GM23338 (cell line): ENCODE results near the gene ADAMTS13. TPM values are rescaled to one million over a fixed set of nuclear protein-coding genes. Genes with fewer than 3 reads are reported as not detected.

Experiments
- ATAC-seq: fragments of 200-7000 bp; cut with Tn5 transposase; 3 replicates; pipeline ENCODE4 v1.9.1; 2020
- DNase-seq: peaks from one replicate; pipeline ENCODE4 v3.0.0-alpha.2; 2015; ENCODE audit warnings: low spot score
- H2AFZ ChIP-seq: fragments of 200-600 bp; sonication (generic); 2 replicates; pipeline ENCODE4 v1.8.0; 2016; ENCODE audit warnings: antibody characterized with exemption, mild to moderate bottlenecking, moderate library complexity
- H3F3A ChIP-seq: fragments of 200-600 bp; sonication (generic); replicated peaks from 2 replicates; pipeline ENCODE4 v1.8.0; 2017; ENCODE audit warnings: antibody characterized with exemption, mixed run types, low read depth
- H3K27ac ChIP-seq: fragments of 200-600 bp; sonication (generic); 2 replicates; pipeline ENCODE4 v1.6.1; 2016; ENCODE audit warnings: low read depth
- H3K27me3 ChIP-seq: fragments of 200-600 bp; sonication (generic); 2 replicates; pipeline ENCODE4 v1.8.0; 2016; ENCODE audit warnings: mild to moderate bottlenecking, mixed run types, moderate library complexity; ENCODE audit not compliant: insufficient read depth
- H3K36me3 ChIP-seq: fragments of 200-600 bp; sonication (generic); 2 replicates; pipeline ENCODE4 v1.8.0; 2016; ENCODE audit warnings: mild to moderate bottlenecking; ENCODE audit not compliant: insufficient read depth
- H3K4me1 ChIP-seq: fragments of 200-600 bp; sonication (generic); 2 replicates; pipeline ENCODE4 v1.8.0; 2016; ENCODE audit warnings: mild to moderate bottlenecking, moderate library complexity; ENCODE audit not compliant: insufficient read depth
- H3K4me2 ChIP-seq: fragments of 200-600 bp; sonication (generic); 2 replicates; pipeline ENCODE4 v1.7.1; 2017; ENCODE audit warnings: mixed run types
- H3K4me3 ChIP-seq: fragments of 200-600 bp; sonication (generic); 2 replicates; pipeline ENCODE4 v1.6.1; 2016; ENCODE audit warnings: mixed run types
- H3K79me2 ChIP-seq: fragments of 200-600 bp; sonication (generic); replicated peaks from 2 replicates; pipeline ENCODE4 v1.8.0; 2017; ENCODE audit warnings: mild to moderate bottlenecking; ENCODE audit not compliant: insufficient read depth
- H3K9me2 ChIP-seq: fragments of 200-600 bp; sonication (generic); 2 replicates; pipeline ENCODE4 v1.8.0; 2017; ENCODE audit not compliant: insufficient read depth
- H4K20me1 ChIP-seq: fragments of 200-600 bp; sonication (generic); replicated peaks from 2 replicates; pipeline ENCODE4 v1.8.0; 2017; ENCODE audit warnings: mild to moderate bottlenecking; ENCODE audit not compliant: insufficient read depth
- H3K27ac Mint-ChIP-seq: 2 replicates; pipeline ENCODE4 v1.8.0; 2020; ENCODE audit warnings: inconsistent platforms, mild to moderate bottlenecking, moderate library complexity, mixed read lengths
- H3K27me3 Mint-ChIP-seq: 3 replicates; pipeline ENCODE4 v1.8.0; 2022; ENCODE audit warnings: low read depth, mild to moderate bottlenecking, moderate library complexity, mixed read lengths, inconsistent platforms; ENCODE audit not compliant: insufficient read depth, poor library complexity
- H3K36me3 Mint-ChIP-seq: 3 replicates; pipeline ENCODE4 v1.8.0; 2021; ENCODE audit warnings: low read depth, mild to moderate bottlenecking, inconsistent platforms, moderate library complexity, mixed read lengths
- H3K4me1 Mint-ChIP-seq: 3 replicates; pipeline ENCODE4 v1.8.0; 2020; ENCODE audit warnings: mild to moderate bottlenecking, inconsistent platforms, mixed read lengths
- H3K4me3 Mint-ChIP-seq: 3 replicates; pipeline ENCODE4 v1.8.0; 2021; ENCODE audit warnings: moderate library complexity, mild to moderate bottlenecking, inconsistent platforms, mixed read lengths
- H3K9me3 Mint-ChIP-seq: 3 replicates; pipeline ENCODE4 v1.8.0; 2020; ENCODE audit warnings: moderate library complexity, mild to moderate bottlenecking, inconsistent platforms, mixed read lengths
- CTCF ChIP-seq, 2 experiments: fragments of 200-600 bp in 1 of 2; sonication (generic) in 1 of 2; conservative IDR thresholded peaks; 2 replicates each; pipeline versions ENCODE4 v1.5.1 to v1.6.1; 2016 to 2017; ENCODE audit warnings: antibody characterized with exemption in 2 of 2, low read depth in 2 of 2, mild to moderate bottlenecking in 2 of 2, moderate library complexity in 1 of 2
- EZH2phosphoT487 ChIP-seq: fragments of 200-600 bp; sonication (generic); IDR thresholded peaks from one replicate; pipeline ENCODE4 v1.8.1; 2018; ENCODE audit warnings: antibody characterized with exemption; ENCODE audit not compliant: unreplicated experiment
- NANOG ChIP-seq: IDR thresholded peaks from 2 replicates; pipeline ENCODE4 v1.6.1; 2016; ENCODE audit warnings: antibody characterized with exemption, borderline replicate concordance
- POLR2AphosphoS5 ChIP-seq: IDR thresholded peaks from 2 replicates; pipeline ENCODE4 v1.6.1; 2016; ENCODE audit warnings: antibody characterized with exemption, low read depth
- REST ChIP-seq: IDR thresholded peaks from one replicate; pipeline ENCODE4 v1.6.1; 2018; ENCODE audit warnings: antibody characterized with exemption; ENCODE audit not compliant: unreplicated experiment
- ZNF331 ChIP-seq: fragments of 250-450 bp; sonication (Bioruptor Pico); IDR thresholded peaks from 2 replicates; pipeline ENCODE4 v1.5.0; 2020; ENCODE audit warnings: low read depth, mild to moderate bottlenecking, moderate library complexity
- polyA plus RNA-seq: library from polyadenylated mRNA; unstranded; fragments of >200 nt; fragmentation: Nextera tagmentation; extraction: Ambion mirVana; gene quantifications from 2 replicates; pipeline ENCODE4 v1.2.1, GENCODE V29; 2016
- total RNA-seq: library from RNA; depleted of rRNA; stranded (reverse); fragments of >200 nt; shearing (Covaris generic); gene quantifications from 2 replicates; pipeline ENCODE4 v1.2.3, GENCODE V29; 2014
- TF ChIP-seq, protein P1 (sequence below): fragments of 250-450 bp; sonication (Bioruptor Pico); IDR thresholded peaks from 2 replicates; pipeline ENCODE4 v1.5.0; 2020; ENCODE audit warnings: mild to moderate bottlenecking, moderate library complexity

ADAMTS13 gene
- total and polyA plus RNA-seq, 2 experiments from 2014 or later = 6.0 TPM

DNA sequence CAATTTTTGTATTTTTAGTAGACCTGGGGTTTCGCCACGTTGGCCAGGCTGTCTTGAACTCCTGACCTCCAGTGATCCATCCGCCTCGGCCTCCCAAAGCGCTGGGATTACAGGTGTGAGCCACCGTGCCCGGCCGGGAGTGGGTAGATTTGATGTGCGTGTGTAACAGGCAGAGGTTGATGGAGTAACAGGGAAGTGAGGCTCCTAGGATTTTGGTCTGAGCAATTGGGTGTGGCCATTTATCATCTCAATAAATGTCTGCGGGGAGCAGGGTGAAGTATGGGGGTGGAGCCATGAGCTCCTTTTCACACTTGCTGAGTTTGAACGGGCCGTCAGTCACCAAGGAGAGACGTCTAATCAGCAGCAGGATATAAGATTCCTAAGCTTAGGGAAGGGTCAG is 3.2 kb upstream of the ADAMTS13 start (continued):
- TF ChIP-seq, protein P1, sequence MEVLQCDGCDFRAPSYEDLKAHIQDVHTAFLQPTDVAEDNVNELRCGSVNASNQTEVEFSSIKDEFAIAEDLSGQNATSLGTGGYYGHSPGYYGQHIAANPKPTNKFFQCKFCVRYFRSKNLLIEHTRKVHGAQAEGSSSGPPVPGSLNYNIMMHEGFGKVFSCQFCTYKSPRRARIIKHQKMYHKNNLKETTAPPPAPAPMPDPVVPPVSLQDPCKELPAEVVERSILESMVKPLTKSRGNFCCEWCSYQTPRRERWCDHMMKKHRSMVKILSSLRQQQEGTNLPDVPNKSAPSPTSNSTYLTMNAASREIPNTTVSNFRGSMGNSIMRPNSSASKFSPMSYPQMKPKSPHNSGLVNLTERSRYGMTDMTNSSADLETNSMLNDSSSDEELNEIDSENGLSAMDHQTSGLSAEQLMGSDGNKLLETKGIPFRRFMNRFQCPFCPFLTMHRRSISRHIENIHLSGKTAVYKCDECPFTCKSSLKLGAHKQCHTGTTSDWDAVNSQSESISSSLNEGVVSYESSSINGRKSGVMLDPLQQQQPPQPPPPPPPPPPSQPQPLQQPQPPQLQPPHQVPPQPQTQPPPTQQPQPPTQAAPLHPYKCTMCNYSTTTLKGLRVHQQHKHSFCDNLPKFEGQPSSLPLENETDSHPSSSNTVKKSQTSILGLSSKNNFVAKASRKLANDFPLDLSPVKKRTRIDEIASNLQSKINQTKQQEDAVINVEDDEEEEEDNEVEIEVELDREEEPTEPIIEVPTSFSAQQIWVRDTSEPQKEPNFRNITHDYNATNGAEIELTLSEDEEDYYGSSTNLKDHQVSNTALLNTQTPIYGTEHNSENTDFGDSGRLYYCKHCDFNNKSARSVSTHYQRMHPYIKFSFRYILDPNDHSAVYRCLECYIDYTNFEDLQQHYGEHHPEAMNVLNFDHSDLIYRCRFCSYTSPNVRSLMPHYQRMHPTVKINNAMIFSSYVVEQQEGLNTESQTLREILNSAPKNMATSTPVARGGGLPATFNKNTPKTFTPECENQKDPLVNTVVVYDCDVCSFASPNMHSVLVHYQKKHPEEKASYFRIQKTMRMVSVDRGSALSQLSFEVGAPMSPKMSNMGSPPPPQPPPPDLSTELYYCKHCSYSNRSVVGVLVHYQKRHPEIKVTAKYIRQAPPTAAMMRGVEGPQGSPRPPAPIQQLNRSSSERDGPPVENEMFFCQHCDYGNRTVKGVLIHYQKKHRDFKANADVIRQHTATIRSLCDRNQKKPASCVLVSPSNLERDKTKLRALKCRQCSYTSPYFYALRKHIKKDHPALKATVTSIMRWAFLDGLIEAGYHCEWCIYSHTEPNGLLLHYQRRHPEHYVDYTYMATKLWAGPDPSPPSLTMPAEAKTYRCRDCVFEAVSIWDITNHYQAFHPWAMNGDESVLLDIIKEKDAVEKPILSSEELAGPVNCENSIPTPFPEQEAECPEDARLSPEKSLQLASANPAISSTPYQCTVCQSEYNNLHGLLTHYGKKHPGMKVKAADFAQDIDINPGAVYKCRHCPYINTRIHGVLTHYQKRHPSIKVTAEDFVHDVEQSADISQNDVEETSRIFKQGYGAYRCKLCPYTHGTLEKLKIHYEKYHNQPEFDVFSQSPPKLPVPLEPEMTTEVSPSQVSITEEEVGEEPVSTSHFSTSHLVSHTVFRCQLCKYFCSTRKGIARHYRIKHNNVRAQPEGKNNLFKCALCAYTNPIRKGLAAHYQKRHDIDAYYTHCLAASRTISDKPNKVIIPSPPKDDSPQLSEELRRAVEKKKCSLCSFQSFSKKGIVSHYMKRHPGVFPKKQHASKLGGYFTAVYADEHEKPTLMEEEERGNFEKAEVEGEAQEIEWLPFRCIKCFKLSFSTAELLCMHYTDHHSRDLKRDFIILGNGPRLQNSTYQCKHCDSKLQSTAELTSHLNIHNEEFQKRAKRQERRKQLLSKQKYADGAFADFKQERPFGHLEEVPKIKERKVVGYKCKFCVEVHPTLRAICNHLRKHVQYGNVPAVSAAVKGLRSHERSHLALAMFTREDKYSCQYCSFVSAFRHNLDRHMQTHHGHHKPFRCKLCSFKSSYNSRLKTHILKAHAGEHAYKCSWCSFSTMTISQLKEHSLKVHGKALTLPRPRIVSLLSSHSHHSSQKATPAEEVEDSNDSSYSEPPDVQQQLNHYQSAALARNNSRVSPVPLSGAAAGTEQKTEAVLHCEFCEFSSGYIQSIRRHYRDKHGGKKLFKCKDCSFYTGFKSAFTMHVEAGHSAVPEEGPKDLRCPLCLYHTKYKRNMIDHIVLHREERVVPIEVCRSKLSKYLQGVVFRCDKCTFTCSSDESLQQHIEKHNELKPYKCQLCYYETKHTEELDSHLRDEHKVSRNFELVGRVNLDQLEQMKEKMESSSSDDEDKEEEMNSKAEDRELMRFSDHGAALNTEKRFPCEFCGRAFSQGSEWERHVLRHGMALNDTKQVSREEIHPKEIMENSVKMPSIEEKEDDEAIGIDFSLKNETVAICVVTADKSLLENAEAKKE (CRISPR knock-in tag) = no peak
- TF ChIP-seq NANOG (no peak), POLR2AphosphoS5 (no peak)

DNA sequence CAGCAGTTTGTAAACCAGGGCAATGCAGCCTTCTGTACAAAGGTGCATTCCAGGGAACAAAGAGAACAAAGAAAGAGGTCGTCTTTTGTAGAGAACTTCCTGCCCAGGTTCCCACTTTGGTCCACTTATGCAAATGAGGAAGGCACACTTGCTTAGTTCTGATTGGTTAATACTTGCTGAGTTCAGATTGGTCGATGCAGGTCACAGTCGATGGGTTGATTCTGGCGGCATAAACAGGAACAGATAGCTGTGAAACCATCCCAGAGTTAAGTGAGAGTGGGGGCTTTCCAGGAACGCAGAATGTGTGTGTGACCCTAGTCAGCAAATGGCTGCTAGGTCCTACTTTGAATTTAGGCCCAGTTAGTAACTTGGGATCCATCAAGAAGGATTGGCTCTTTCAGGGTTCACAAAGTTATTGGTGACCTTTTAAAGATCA is 1.8 kb upstream of the ADAMTS13 start:
- no peak overlapping the region for H3K4me2 ChIP-seq
- peaks cover 11% of the 10 kb centered on the region for H3K36me3 Mint-ChIP-seq
- ATAC-seq (no peak), DNase-seq (peak; percentile 62)
- H3K27me3 Mint-ChIP-seq = peaks cover 16% of the 10 kb centered on the region
- H3K4me3 Mint-ChIP-seq = no peak overlapping the region; the same call in 2 of the 3 replicates
- peaks cover 35% of the 10 kb centered on the region for H3K4me1 Mint-ChIP-seq
- peaks cover 8% of the 10 kb centered on the region; the same call in 1 of the 3 replicates for H3K9me3 Mint-ChIP-seq
- peaks cover 5% of the 10 kb centered on the region; the same call in 1 of the 2 replicates for H4K20me1 ChIP-seq
- TF ChIP-seq REST (no peak), CTCF (conservative IDR thresholded peaks at IDR 0.05; ENCODE audit: low read depth in 2 of 2) (no peak), ZNF331 (no peak), NANOG (no peak), EZH2phosphoT487 (no peak)
- no peaks in the 10 kb centered on the region for H3K27me3 ChIP-seq
- H3K79me2 ChIP-seq = peaks cover 22% of the 10 kb centered on the region
- no peaks in the 10 kb centered on the region for H3K9me2 ChIP-seq
- H3K27ac ChIP-seq = 0 out of 2 replicates have a peak overlapping the region, but pooled peaks have one; percentile 39
- H3K4me3 ChIP-seq = no peak overlapping the region
- H2AFZ ChIP-seq = no peak overlapping the region
- H3K4me1 ChIP-seq = peaks cover 7% of the 10 kb centered on the region
- peaks cover 10% of the 10 kb centered on the region for H3F3A ChIP-seq
- H3K36me3 ChIP-seq = no peaks in the 10 kb centered on the region
- no peak overlapping the region for H3K27ac Mint-ChIP-seq
